ENCODE results near the gene TGFA.
"Not testable (repeated sequence)": the region's sequence is repeated elsewhere in the genome, so short reads cannot be mapped to it uniquely, and the experiment has no call there.

The TGFA gene

DNA sequence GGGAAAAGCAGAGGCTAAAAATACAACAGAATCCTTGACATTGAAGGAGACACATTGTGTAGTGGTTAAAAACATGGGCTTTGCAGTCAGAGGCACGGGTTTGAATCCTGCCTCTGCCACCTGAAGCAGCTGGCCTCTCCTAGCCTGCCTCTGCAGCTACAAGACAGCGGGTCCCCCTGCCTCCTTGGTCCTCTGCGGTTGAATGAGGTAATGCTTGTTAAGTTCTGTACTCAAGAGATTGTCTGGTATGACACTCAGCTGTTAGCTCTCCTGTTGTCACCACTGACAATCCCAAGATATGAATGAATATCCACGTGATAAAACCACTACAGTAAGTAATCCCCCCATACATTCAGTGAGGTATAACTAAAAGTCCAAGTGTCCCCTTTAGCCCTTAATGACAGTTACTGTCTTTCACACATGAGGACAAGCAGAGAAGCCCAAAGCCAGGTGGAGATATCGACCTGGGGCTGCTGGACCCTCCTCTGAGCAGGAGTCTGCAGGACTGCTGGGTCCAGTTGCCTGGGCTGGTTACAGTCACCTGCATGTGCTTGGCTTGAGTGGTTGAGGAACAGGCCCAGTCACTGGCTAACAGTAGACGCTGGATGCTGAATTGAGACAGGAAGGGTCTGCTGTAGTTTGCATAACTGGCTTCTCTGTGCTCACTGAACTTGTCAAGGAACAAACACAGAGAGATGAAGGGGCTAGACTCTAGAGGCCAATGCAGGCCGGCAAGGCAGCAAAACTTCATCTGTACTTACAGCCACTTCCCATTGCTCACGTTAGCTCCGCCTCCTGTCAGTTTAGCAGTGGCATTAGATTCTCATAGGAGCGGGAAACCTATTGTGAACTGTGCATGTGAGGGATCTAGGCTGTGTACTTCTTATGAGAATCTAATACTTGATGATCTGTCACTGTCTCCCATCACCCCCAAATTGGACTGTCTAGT, 85.5 kb downstream of the TGFA start:
- TF ChIP-seq, protein P1, sequence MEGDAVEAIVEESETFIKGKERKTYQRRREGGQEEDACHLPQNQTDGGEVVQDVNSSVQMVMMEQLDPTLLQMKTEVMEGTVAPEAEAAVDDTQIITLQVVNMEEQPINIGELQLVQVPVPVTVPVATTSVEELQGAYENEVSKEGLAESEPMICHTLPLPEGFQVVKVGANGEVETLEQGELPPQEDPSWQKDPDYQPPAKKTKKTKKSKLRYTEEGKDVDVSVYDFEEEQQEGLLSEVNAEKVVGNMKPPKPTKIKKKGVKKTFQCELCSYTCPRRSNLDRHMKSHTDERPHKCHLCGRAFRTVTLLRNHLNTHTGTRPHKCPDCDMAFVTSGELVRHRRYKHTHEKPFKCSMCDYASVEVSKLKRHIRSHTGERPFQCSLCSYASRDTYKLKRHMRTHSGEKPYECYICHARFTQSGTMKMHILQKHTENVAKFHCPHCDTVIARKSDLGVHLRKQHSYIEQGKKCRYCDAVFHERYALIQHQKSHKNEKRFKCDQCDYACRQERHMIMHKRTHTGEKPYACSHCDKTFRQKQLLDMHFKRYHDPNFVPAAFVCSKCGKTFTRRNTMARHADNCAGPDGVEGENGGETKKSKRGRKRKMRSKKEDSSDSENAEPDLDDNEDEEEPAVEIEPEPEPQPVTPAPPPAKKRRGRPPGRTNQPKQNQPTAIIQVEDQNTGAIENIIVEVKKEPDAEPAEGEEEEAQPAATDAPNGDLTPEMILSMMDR (conservative IDR thresholded peaks at IDR 0.05; ENCODE audit: low read depth, low read length): no peak
- no peak overlapping the region for H3K4me3 ChIP-seq (ENCODE audit: low read length)
- no peak for DNase-seq (ENCODE audit: low read depth)

DNA sequence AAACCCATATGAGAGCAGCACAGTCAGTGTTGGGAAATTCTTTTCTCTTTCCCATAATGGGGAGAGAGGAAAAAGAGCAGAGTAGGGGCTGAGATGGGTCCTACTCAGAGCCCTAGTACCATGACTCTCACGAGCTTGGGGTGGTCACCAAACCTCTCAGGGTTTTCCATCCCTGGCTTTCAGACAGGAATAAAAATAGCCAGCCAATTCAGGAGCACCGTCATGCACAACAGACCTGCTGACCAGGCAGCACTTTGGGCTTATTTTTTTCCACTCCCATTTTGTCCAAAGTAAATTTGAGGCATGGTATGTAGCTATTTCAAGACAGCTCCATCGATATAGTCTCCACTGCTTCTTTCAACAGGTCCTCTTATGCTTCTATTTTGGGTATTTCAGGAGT, 86.4 kb downstream of the TGFA start:
- TF ChIP-seq, protein P1 (conservative IDR thresholded peaks at IDR 0.05; ENCODE audit: low read depth, low read length): no peak
- H3K4me3 ChIP-seq (ENCODE audit: low read length): no peak overlapping the region
- no peak for DNase-seq (ENCODE audit: low read depth)

DNA sequence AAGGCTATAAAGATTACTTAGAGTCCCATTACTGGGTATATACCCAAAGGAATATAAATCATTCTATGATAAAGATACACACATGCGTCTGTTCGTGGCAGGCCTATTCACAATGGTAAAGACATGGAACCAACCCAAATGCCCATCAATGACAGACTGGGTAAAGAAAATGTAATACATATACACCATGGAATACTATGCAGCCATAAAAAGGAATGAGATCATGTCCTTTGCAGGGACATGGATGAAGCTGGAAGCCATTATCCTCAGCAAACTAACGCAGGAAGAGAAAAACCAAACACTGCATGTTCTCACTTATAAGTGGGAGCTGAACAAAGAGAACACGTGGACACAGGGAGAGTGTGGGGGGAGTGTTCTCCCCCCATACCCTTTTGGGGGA, 87.0 kb downstream of the TGFA start:
- not testable (repeated sequence) for DNase-seq (ENCODE audit: low read depth); H3K4me3 ChIP-seq (ENCODE audit: low read length)

DNA sequence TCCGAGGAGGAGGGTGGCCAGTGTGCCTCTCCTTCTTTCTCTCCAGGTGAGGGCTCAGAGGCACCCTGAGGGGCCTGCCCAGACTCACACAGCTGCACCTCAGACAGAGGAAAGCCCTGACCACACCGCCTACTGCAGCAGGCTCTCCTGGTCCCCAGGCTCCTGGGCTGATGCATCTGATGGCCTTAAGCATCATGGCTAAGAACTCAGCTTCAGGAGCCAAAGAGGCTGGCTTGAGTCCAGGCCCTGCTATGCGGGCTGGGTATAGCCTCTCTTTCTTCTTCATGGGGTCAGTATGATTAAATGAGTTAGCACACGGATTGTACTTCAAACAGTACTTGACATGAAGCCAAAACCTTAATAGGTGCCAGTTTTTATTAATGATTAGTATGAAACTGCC, 89.6 kb downstream of the TGFA start:
- H3K4me3 ChIP-seq (ENCODE audit: low read length): no peak overlapping the region
- TF ChIP-seq, protein P1 (conservative IDR thresholded peaks at IDR 0.05; ENCODE audit: low read depth, low read length): no peak
- no peak for DNase-seq (ENCODE audit: low read depth)

DNA sequence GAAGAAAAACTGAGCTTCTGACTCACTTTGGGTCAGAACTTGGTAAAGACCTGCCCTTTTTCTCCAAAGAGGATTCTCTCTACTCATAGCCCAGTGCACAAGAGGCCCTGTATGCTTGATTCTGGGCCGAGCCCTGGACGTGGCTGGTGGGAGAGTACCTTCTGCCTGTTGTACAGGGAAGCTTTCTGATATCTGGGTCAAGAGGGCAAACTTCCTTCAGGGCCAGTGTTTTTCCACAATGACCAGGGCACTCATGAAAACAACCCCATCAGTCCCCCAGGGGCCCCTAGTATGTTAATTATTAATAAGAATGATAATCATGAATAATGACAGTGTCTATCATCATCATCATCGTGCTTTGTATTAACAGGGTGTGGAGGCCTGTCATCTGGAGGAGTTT, 90.0 kb downstream of the TGFA start:
- no peak overlapping the region for H3K4me3 ChIP-seq (ENCODE audit: low read length)
- no peak for DNase-seq (ENCODE audit: low read depth)
- TF ChIP-seq, protein P1 (conservative IDR thresholded peaks at IDR 0.05; ENCODE audit: low read depth, low read length): no peak

DNA sequence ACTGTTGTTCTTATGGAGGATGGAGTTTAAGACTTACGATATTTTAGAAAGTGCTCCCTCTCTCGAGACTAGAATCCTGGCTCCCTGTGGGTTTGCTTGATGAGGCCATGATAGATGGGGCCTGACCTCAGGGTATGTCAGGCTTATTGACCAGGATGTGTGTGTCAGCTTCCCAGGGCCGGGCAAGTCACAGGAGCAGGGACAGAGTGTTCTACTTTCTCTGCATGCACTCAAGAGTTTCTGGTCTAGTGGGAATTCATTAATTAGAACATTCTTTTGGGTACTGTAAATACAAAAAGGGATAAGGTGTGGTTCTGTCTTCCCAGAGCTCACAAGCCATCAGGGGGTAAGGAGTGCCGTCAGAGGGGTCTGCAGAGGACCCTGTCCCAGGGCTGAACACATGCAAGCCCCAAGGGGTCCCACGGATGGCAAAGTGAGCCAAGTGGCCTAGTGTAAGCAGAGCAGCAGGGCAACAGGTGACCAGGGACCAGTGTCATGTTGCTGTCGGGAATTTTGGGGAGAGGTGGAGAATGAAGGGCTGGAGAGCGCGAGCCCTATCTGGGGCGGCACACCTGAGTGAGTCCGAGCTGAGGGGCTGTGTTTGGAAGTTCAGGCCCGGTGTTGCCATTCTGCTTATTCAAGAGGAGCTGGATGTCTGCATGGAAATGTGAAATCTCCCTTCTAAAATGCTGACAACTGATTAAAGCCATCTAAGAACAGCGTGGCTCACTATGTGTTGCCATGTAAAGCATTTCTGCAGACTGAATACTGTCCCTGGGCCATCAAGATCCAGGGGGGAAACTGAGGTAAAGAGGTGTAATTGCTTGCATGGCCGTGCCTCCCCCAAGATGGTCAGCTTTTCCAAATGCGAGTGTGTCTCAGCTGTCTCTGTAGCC, 91.4 kb downstream of the TGFA start:
- no peak overlapping the region for H3K4me3 ChIP-seq (ENCODE audit: low read length)
- TF ChIP-seq, protein P1 (conservative IDR thresholded peaks at IDR 0.05; ENCODE audit: low read depth, low read length): no peak
- no peak for DNase-seq (ENCODE audit: low read depth)

DNA sequence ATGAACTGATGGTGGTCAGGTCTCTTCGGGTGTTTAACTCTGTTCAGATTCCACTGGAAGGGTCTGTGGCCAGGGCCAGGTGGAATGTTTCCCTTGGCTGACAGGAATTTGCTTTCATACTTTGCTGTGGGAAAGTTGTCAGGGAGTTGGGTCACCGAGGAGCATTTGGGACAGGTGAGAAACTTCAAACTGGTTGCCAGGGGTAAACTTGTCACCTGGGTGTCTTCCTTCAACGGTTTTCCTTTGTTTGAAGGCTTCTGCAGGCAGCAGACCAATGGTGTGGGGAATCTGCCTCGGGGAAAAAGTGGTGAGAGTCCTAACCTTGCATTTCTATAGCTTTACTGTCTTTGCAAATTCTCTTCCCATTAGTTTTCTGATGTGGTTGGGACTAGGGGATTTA, 92.2 kb downstream of the TGFA start:
- no peak overlapping the region for H3K4me3 ChIP-seq (ENCODE audit: low read length)
- TF ChIP-seq, protein P1 (conservative IDR thresholded peaks at IDR 0.05; ENCODE audit: low read depth, low read length): no peak
- DNase-seq (ENCODE audit: low read depth): no peak

Measured in retinal pigment epithelial cell (primary cell).